Chondrocyte (in vitro differentiated cells): Measurements from ENCODE around the gene SMAD6. TPM values are rescaled to one million over a fixed set of nuclear protein-coding genes. Genes with fewer than 3 reads are reported as not detected.

Source experiments
- DNase-seq: peaks from one replicate; pipeline ENCODE4 v3.0.0; 2021; ENCODE audit warnings: mixed read lengths, low spot score
- H3K27ac Mint-ChIP-seq: one replicate; pipeline ENCODE4 v1.8.0; 2021; ENCODE audit warnings: mild to moderate bottlenecking, moderate library complexity, mixed read lengths; ENCODE audit not compliant: unreplicated experiment
- H3K27me3 Mint-ChIP-seq: 2 replicates; pipeline ENCODE4 v1.8.0; 2021; ENCODE audit warnings: low read depth, mixed read lengths
- H3K36me3 Mint-ChIP-seq: 2 replicates; pipeline ENCODE4 v1.8.0; 2021; ENCODE audit warnings: low read depth, mixed read lengths
- H3K4me1 Mint-ChIP-seq: 2 replicates; pipeline ENCODE4 v1.8.0; 2021; ENCODE audit warnings: low read depth, mild to moderate bottlenecking, mixed read lengths
- H3K4me3 Mint-ChIP-seq: one replicate; pipeline ENCODE4 v1.8.0; 2021; ENCODE audit warnings: mild to moderate bottlenecking, moderate library complexity, mixed read lengths; ENCODE audit not compliant: unreplicated experiment
- H3K9me3 Mint-ChIP-seq: 2 replicates; pipeline ENCODE4 v1.8.0; 2021; ENCODE audit warnings: low read depth, mixed read lengths
- CTCF ChIP-seq: fragments of 200-600 bp; sonication (generic); IDR thresholded peaks from 2 replicates; pipeline ENCODE4 v1.5.0; 2021; ENCODE audit warnings: antibody characterized with exemption, mild to moderate bottlenecking, moderate library complexity
- total RNA-seq: library from RNA; stranded (reverse); gene quantifications from 3 replicates; pipeline ENCODE4 v1.2.1, GENCODE V29; 2021

SMAD6 gene
- total RNA-seq, 1 donor from 2014 or later = 5.2 TPM

GRCh38 chr15:66743204-66743603 is 41.2 kb downstream of the SMAD6 start:
- no peak overlapping the region for H3K4me3 Mint-ChIP-seq

GRCh38 chr15:66743703-66744536 is 41.9 kb downstream of the SMAD6 start:
- no peak for TF ChIP-seq CTCF
- Mint-ChIP-seq H3K27ac (peak overlapping the region; percentile 27), H3K4me3 (no peak overlapping the region), H3K9me3 (no peaks in the 10 kb centered on the region), H3K36me3 (no peaks in the 10 kb centered on the region), H3K27me3 (no peaks in the 10 kb centered on the region), H3K4me1 (peaks cover 23% of the 10 kb centered on the region)
- peak; percentile 70 for DNase-seq

More at GRCh38 chr15:66743204-66743603, 41.2 kb downstream of the SMAD6 start:
- Mint-ChIP-seq H3K4me1 (peaks cover 16% of the 10 kb centered on the region), H3K27ac (no peak overlapping the region), H3K36me3 (no peaks in the 10 kb centered on the region), H3K9me3 (no peaks in the 10 kb centered on the region), H3K27me3 (no peaks in the 10 kb centered on the region)
- TF ChIP-seq CTCF = no peak
- no peak for DNase-seq

- H3K9me3 Mint-ChIP-seq = no peaks in the 10 kb centered on the region
- peak; percentile 61 for DNase-seq
- no peak overlapping the region for H3K4me3 Mint-ChIP-seq
- H3K4me1 Mint-ChIP-seq = peaks cover 29% of the 10 kb centered on the region
- TF ChIP-seq CTCF = no peak
- no peak overlapping the region for H3K27ac Mint-ChIP-seq
- H3K36me3 Mint-ChIP-seq = no peaks in the 10 kb centered on the region
- H3K27me3 Mint-ChIP-seq = no peaks in the 10 kb centered on the region
These were observed 42.7 kb downstream of the SMAD6 start for GRCh38 chr15:66744610-66745279.

- no peak for DNase-seq
- TF ChIP-seq CTCF = no peak
These were observed 43.6 kb downstream of the SMAD6 start for GRCh38 chr15:66745530-66746230.

GRCh38 chr15:66746231-66746605 is 44.2 kb downstream of the SMAD6 start:
- no peak for TF ChIP-seq CTCF
- no peak for DNase-seq
- Mint-ChIP-seq H3K27me3 (no peaks in the 10 kb centered on the region), H3K36me3 (peaks cover 2% of the 10 kb centered on the region), H3K9me3 (no peaks in the 10 kb centered on the region), H3K4me3 (no peak overlapping the region), H3K4me1 (peaks cover 37% of the 10 kb centered on the region), H3K27ac (no peak overlapping the region)

More at GRCh38 chr15:66745530-66746230, 43.6 kb downstream of the SMAD6 start:
- Mint-ChIP-seq H3K27me3 (no peaks in the 10 kb centered on the region), H3K27ac (no peak overlapping the region), H3K9me3 (no peaks in the 10 kb centered on the region), H3K36me3 (peaks cover 2% of the 10 kb centered on the region), H3K4me3 (no peak overlapping the region), H3K4me1 (peaks cover 36% of the 10 kb centered on the region)
